ENCODE data around the gene AMH.

DNA sequence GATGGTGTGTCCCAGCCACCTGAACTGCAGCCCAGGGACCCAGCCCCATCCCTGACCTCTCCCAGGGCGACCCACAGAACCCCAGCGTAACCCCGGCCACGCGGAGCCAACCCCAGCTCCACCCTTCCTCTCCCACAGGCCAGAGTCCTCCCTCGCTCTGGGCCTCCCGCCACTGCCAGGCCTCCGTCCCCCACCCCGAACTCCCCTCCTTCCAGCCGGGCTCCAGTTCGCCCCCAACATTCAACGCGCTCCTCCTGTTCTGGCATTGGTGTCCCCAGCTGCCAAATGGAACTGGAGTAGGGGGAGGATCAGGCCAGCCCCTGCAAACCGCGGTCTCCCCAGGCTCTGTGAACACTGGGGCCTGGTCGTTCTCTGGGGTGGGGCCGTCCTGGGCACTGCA, 51.4 kb downstream of the AMH start:
- TF ChIP-seq FOS (IDR thresholded peaks at IDR 0.05; ENCODE audit: low read depth, low read length) (no peak), RAD21 (IDR thresholded peaks at IDR 0.05; ENCODE audit: low read length) (no peak), POLR2A (IDR thresholded peaks at IDR 0.05; ENCODE audit: low read depth, low read length) (no peak), MXI1 (IDR thresholded peaks at IDR 0.05; ENCODE audit: borderline replicate concordance, low read depth, low read length) (no peak), CEBPB (IDR thresholded peaks at IDR 0.05; ENCODE audit: low read depth, low read length) (no peak), NFE2L2 (IDR thresholded peaks at IDR 0.05; ENCODE audit: low read depth, low read length) (no peak), ELK1 (IDR thresholded peaks at IDR 0.05; ENCODE audit: borderline replicate concordance, low read depth, low read length) (no peak), USF2 (IDR thresholded peaks at IDR 0.05; ENCODE audit: low read depth, low read length) (no peak), MAZ (IDR thresholded peaks at IDR 0.05; ENCODE audit: borderline replicate concordance, low read depth, low read length) (no peak), SMC3 (IDR thresholded peaks at IDR 0.05; ENCODE audit: low read depth, low read length) (no peak), RFX5 (IDR thresholded peaks at IDR 0.05; ENCODE audit: low read depth, low read length) (no peak), RCOR1 (IDR thresholded peaks at IDR 0.05; ENCODE audit: insufficient replicate concordance, low read length) (no peak)
- TF ChIP-seq, protein P1, sequence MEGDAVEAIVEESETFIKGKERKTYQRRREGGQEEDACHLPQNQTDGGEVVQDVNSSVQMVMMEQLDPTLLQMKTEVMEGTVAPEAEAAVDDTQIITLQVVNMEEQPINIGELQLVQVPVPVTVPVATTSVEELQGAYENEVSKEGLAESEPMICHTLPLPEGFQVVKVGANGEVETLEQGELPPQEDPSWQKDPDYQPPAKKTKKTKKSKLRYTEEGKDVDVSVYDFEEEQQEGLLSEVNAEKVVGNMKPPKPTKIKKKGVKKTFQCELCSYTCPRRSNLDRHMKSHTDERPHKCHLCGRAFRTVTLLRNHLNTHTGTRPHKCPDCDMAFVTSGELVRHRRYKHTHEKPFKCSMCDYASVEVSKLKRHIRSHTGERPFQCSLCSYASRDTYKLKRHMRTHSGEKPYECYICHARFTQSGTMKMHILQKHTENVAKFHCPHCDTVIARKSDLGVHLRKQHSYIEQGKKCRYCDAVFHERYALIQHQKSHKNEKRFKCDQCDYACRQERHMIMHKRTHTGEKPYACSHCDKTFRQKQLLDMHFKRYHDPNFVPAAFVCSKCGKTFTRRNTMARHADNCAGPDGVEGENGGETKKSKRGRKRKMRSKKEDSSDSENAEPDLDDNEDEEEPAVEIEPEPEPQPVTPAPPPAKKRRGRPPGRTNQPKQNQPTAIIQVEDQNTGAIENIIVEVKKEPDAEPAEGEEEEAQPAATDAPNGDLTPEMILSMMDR (conservative IDR thresholded peaks at IDR 0.05; ENCODE audit: low read depth, low read length): no peak

All from IMR-90 (cell line).